NT2/D1 (cell line): Measurements from ENCODE around the gene NOTCH2.

Source experiments
- DNase-seq: peaks from one replicate; pipeline ENCODE4 v3.0.0-alpha.2; 2011; ENCODE audit warnings: low read depth, low spot score
- H3K27me3 ChIP-seq: 2 replicates; pipeline ENCODE4 v1.6.0; 2011; ENCODE audit warnings: mild to moderate bottlenecking; ENCODE audit not compliant: insufficient read length, insufficient read depth
- H3K36me3 ChIP-seq: 2 replicates; pipeline ENCODE4 v1.6.1; 2011; ENCODE audit warnings: mild to moderate bottlenecking, low read length, mixed read lengths; ENCODE audit not compliant: insufficient read depth, insufficient read length
- H3K4me1 ChIP-seq: 2 replicates; pipeline ENCODE4 v1.5.1; 2011; ENCODE audit not compliant: insufficient read depth, insufficient read length
- H3K4me3 ChIP-seq: 2 replicates; pipeline ENCODE4 v1.5.1; 2011; ENCODE audit warnings: low read depth; ENCODE audit not compliant: insufficient read length
- H3K9ac ChIP-seq: 2 replicates; pipeline ENCODE4 v1.6.0; 2011; ENCODE audit warnings: low read depth; ENCODE audit not compliant: insufficient read length
- H3K9me3 ChIP-seq: 2 replicates; pipeline ENCODE4 v1.5.1; 2011; ENCODE audit warnings: mild to moderate bottlenecking, low read length; ENCODE audit not compliant: insufficient read depth
- SUZ12 ChIP-seq: IDR thresholded peaks from 2 replicates; pipeline ENCODE4 v1.6.1; 2011; ENCODE audit not compliant: insufficient read length, insufficient read depth; ENCODE audit errors: extremely low read depth
- YY1 ChIP-seq: IDR thresholded peaks from 2 replicates; pipeline ENCODE4 v1.6.1; 2011; ENCODE audit not compliant: insufficient read length, insufficient read depth
- ZNF274 ChIP-seq: IDR thresholded peaks from 2 replicates; pipeline ENCODE4 v1.6.1; 2011; ENCODE audit warnings: mild to moderate bottlenecking, low read depth, low read length

Gene NOTCH2

GRCh38 chr1:119954476-119955422 is 114.7 kb downstream of the NOTCH2 start:
- TF ChIP-seq ZNF274 (no peak), SUZ12 (no peak), YY1 (no peak)
- H3K9me3 ChIP-seq, result no peaks in the 10 kb centered on the region
- H3K27me3 ChIP-seq, result no peaks in the 10 kb centered on the region
- DNase-seq, result no peak
- no peak overlapping the region for H3K4me3 ChIP-seq
- H3K9ac ChIP-seq, result no peak overlapping the region
- H3K4me1 ChIP-seq, result no peaks in the 10 kb centered on the region
- peaks cover 78% of the 10 kb centered on the region for H3K36me3 ChIP-seq

- Histone ChIP-seq H3K4me1 (no peaks in the 10 kb centered on the region), H3K4me3 (no peak overlapping the region), H3K27me3 (no peaks in the 10 kb centered on the region), H3K9ac (no peak overlapping the region), H3K9me3 (no peaks in the 10 kb centered on the region), H3K36me3 (peaks cover 74% of the 10 kb centered on the region)
- TF ChIP-seq ZNF274 (no peak), SUZ12 (no peak), YY1 (no peak)
- DNase-seq, result no peak
These were observed 116.0 kb downstream of the NOTCH2 start for GRCh38 chr1:119953266-119953998.

- no peaks in the 10 kb centered on the region for H3K4me1 ChIP-seq
- peaks cover 76% of the 10 kb centered on the region for H3K36me3 ChIP-seq
These were observed 117.0 kb downstream of the NOTCH2 start for GRCh38 chr1:119952496-119952895.

GRCh38 chr1:119948342-119949214 is 120.9 kb downstream of the NOTCH2 start:
- Histone ChIP-seq H3K9ac (no peak overlapping the region), H3K9me3 (no peaks in the 10 kb centered on the region), H3K36me3 (peaks cover 52% of the 10 kb centered on the region), H3K4me1 (no peaks in the 10 kb centered on the region), H3K4me3 (no peak overlapping the region), H3K27me3 (no peaks in the 10 kb centered on the region)
- DNase-seq, result peak; percentile 81
- no peak for TF ChIP-seq ZNF274
- no peak for TF ChIP-seq YY1
- TF ChIP-seq SUZ12, result no peak

More at GRCh38 chr1:119952496-119952895, 117.0 kb downstream of the NOTCH2 start:
- H3K9me3 ChIP-seq, result no peaks in the 10 kb centered on the region
- H3K9ac ChIP-seq, result no peak overlapping the region
- no peaks in the 10 kb centered on the region for H3K27me3 ChIP-seq
- DNase-seq, result no peak
- no peak overlapping the region for H3K4me3 ChIP-seq
- TF ChIP-seq YY1, result no peak
- TF ChIP-seq ZNF274, result no peak
- no peak for TF ChIP-seq SUZ12

- Histone ChIP-seq H3K9ac (no peak overlapping the region), H3K36me3 (peaks cover 42% of the 10 kb centered on the region), H3K4me3 (no peak overlapping the region)
These were observed 122.0 kb downstream of the NOTCH2 start for GRCh38 chr1:119947468-119947867.

GRCh38 chr1:119946724-119947123 is 122.7 kb downstream of the NOTCH2 start:
- TF ChIP-seq ZNF274 (no peak), YY1 (no peak), SUZ12 (no peak)
- H3K27me3 ChIP-seq, result no peaks in the 10 kb centered on the region
- H3K4me1 ChIP-seq, result no peaks in the 10 kb centered on the region
- no peak overlapping the region for H3K4me3 ChIP-seq
- DNase-seq, result no peak
- H3K9ac ChIP-seq, result no peak overlapping the region
- no peaks in the 10 kb centered on the region for H3K9me3 ChIP-seq
- H3K36me3 ChIP-seq, result peaks cover 40% of the 10 kb centered on the region

More at GRCh38 chr1:119947468-119947867, 122.0 kb downstream of the NOTCH2 start:
- no peak for DNase-seq
- H3K9me3 ChIP-seq, result no peaks in the 10 kb centered on the region
- TF ChIP-seq YY1 (no peak), SUZ12 (no peak), ZNF274 (no peak)
- no peaks in the 10 kb centered on the region for H3K4me1 ChIP-seq
- no peaks in the 10 kb centered on the region for H3K27me3 ChIP-seq
